Testis (tissue), 2 donors: ENCODE results near the gene ANKRD11.

Source experiments
- CTCF ChIP-seq, 3 experiments: fragments of 450-650 bp in 2 of 3; fragments of 200-600 bp in 1 of 3; sonication (generic) in 1 of 3; IDR thresholded peaks; one replicate each; pipeline ENCODE4 v1.5.1; 2016 to 2019; ENCODE audit warnings: antibody characterized with exemption in 3 of 3, mild to moderate bottlenecking in 2 of 3, moderate library complexity in 1 of 3
- POLR2A ChIP-seq: fragments of 450-650 bp; IDR thresholded peaks from one replicate; pipeline ENCODE4 v1.6.1; 2017; ENCODE audit warnings: antibody characterized with exemption, mild to moderate bottlenecking, moderate library complexity

GRCh38 chr16:89538286-89538685 is 47.9 kb upstream of the ANKRD11 start:
- TF ChIP-seq CTCF (IDR thresholded peaks at IDR 0.05) (no peak), POLR2A (no peak)
